Activated CD4-positive, alpha-beta memory T cell treated with anti-CD3 and anti-CD28 coated beads for 36 hours (primary cell): ENCODE results near the gene WDR1. TPM values are rescaled to one million over a fixed set of nuclear protein-coding genes. Genes with fewer than 3 reads are reported as not detected.

Experiments
- CTCF ChIA-PET: fragments of 350-600 bp; sonication (Branson Sonifier 250); formaldehyde crosslinking; loops from one replicate; lab custom pipeline; 2021; ENCODE audit warnings: antibody characterized with exemption, inconsistent platforms; lab: Charles Lee
- POLR2A ChIA-PET: fragments of 350-600 bp; sonication (Branson Sonifier 250); formaldehyde crosslinking; loops from one replicate; lab custom pipeline; 2021; ENCODE audit warnings: antibody characterized with exemption; lab: Charles Lee
- DNase-seq: peaks from one replicate; pipeline ENCODE4 v3.0.0-alpha.2; 2020
- H3K27ac Mint-ChIP-seq: one replicate; pipeline ENCODE4 v1.8.0; 2021; ENCODE audit warnings: mixed read lengths
- H3K27me3 Mint-ChIP-seq: one replicate; pipeline ENCODE4 v1.8.0; 2021; ENCODE audit warnings: mixed read lengths
- H3K36me3 Mint-ChIP-seq: one replicate; pipeline ENCODE4 v1.8.0; 2021; ENCODE audit warnings: mixed read lengths
- H3K4me1 Mint-ChIP-seq: one replicate; pipeline ENCODE4 v1.8.0; 2021; ENCODE audit warnings: low read depth, mixed read lengths
- H3K4me3 Mint-ChIP-seq: one replicate; pipeline ENCODE4 v1.8.0; 2021; ENCODE audit warnings: mild to moderate bottlenecking, mixed read lengths
- H3K9me3 Mint-ChIP-seq: one replicate; pipeline ENCODE4 v1.8.0; 2021; ENCODE audit warnings: mixed read lengths
- intact Hi-C: fragments of 100-400 bp; cut with micrococcal nuclease; formaldehyde crosslinking; loops from one replicate; pipeline ENCODE4 v1.15.1; 2023
- total RNA-seq, 2 experiments: library from RNA; stranded (reverse); gene quantifications; one replicate each; pipeline ENCODE4 v1.2.3, GENCODE V29; 2021

The WDR1 gene
- total RNA-seq, 2 experiments from 2014 or later = 351 to 353 TPM

DNA sequence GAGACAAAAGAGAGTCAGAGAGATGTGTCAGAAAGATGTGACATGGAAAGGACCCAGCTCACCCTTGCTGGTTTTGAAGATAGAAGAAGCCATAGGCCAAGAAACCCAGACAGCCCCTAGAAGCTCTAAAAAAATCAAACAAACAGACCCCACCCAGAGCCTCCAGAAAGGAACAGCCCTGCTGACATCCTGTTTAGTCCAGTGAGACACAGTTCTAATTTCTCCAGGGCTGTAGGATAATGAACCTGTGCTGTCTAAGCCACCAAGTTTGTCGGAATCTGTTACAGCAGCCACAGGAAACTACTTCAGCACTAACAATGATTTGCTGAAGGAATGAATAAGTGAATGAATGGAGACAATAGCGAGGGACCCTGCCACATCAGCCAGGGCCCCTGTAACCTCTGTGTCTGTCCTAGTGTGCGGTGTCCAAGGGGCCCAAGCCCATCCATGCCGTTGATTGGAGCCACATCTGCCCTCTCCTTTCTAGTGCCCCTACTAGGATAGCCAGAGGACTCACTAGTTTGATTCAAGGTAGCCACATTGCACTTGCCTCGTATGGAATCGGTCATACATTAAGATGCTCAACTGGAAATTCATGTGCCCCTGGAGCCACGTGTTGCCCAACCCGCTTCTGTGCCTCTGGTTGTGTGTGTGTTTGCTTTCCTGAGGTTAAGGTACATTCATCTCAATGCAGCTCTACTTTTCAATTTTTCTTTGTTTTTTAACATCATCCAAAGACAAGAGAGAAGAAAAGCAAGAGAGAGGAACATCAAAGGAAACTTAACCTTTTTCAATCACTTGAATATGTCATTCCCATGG, 62.8 kb downstream of the WDR1 start:
- H3K27me3 Mint-ChIP-seq = no peaks in the 10 kb centered on the region
- ChIA-PET CTCF (no interaction called here), POLR2A (no interaction called here)
- no peaks in the 10 kb centered on the region for H3K4me1 Mint-ChIP-seq
- intact Hi-C loops = no loop called here
- H3K9me3 Mint-ChIP-seq = no peaks in the 10 kb centered on the region
- no peak overlapping the region for H3K4me3 Mint-ChIP-seq
- no peak for DNase-seq
- H3K27ac Mint-ChIP-seq = no peak overlapping the region
- H3K36me3 Mint-ChIP-seq = peaks cover 9% of the 10 kb centered on the region

DNA sequence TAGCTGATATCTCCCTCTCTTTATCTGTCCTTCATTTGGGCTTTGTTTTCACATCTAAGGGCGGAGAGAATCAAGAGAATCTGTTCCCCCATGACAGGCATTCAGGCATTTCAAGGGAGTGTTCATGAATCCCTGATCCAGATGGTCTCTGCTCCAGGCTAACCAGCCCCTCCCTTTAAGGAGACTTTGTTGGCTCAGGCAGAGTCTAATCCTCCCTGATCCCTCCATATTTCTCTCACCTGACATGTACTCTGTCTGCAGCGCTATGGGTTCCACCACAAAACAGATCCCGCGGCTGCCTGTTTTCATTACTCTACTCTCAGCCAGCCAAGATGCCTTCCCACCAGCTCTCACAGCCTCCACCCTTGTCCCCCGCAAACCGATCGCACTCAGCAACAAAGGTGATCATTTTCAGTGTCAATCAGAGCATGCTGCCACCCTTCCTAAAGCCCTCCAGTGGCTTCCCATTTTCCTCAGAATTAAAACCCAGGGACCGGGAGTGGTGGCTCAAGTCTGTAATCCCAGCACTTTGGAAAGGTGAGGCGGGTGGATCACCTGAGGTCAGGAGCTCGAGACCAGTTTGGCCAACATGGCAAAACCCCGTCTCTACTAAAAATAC, 65.0 kb downstream of the WDR1 start:
- Mint-ChIP-seq H3K4me1 (no peaks in the 10 kb centered on the region), H3K4me3 (no peak overlapping the region), H3K27me3 (no peaks in the 10 kb centered on the region), H3K27ac (no peak overlapping the region), H3K36me3 (peaks cover 5% of the 10 kb centered on the region), H3K9me3 (no peaks in the 10 kb centered on the region)
- POLR2A ChIA-PET = no interaction called here
- intact Hi-C loops = no loop called here
- DNase-seq = no peak
- CTCF ChIA-PET = no interaction called here

- no peaks in the 10 kb centered on the region for H3K9me3 Mint-ChIP-seq
- no peak for DNase-seq
Measured at GRCh38 chr4:10050721-10051120, 65.9 kb downstream of the WDR1 start.

DNA sequence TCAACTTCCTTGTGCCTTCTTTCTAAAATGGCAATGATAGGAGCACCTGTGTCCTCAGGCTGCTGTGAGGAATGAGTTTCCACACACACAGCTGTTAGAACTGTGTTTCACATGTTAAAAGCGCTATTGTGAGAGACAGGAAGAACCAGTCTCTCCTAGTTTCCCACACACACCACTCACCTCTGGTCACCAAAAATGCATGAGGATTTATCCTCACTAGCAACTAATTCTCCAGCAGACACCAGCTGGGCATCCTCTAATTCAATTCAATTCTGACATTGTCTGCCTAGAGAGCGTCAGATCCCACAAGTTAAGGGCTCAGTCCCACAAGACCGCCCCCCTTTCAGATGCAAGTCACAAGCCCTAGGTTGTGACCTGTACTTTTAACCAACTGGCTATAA, 66.3 kb downstream of the WDR1 start:
- H3K4me3 Mint-ChIP-seq = no peak overlapping the region
- ChIA-PET CTCF (no interaction called here), POLR2A (no interaction called here)
- H3K27me3 Mint-ChIP-seq = no peaks in the 10 kb centered on the region
- no peaks in the 10 kb centered on the region for H3K9me3 Mint-ChIP-seq
- intact Hi-C loops = no loop called here
- no peak for DNase-seq
- H3K27ac Mint-ChIP-seq = no peak overlapping the region
- H3K4me1 Mint-ChIP-seq = no peaks in the 10 kb centered on the region
- no peaks in the 10 kb centered on the region for H3K36me3 Mint-ChIP-seq

More at GRCh38 chr4:10050721-10051120, 65.9 kb downstream of the WDR1 start:
- intact Hi-C loops = no loop called here
- ChIA-PET POLR2A (no interaction called here), CTCF (no interaction called here)
- Mint-ChIP-seq H3K27ac (no peak overlapping the region), H3K4me1 (no peaks in the 10 kb centered on the region), H3K27me3 (no peaks in the 10 kb centered on the region), H3K36me3 (peaks cover under 1% of the 10 kb centered on the region), H3K4me3 (no peak overlapping the region)

GRCh38 chr4:10048941-10049697, 67.5 kb downstream of the WDR1 start:
- Mint-ChIP-seq H3K36me3 (peaks cover 1% of the 10 kb centered on the region), H3K4me1 (no peaks in the 10 kb centered on the region), H3K4me3 (no peak overlapping the region), H3K9me3 (no peaks in the 10 kb centered on the region), H3K27ac (no peak overlapping the region), H3K27me3 (no peaks in the 10 kb centered on the region)
- POLR2A ChIA-PET = no interaction called here
- intact Hi-C loops = no loop called here
- CTCF ChIA-PET = no interaction called here
- DNase-seq = no peak

DNA sequence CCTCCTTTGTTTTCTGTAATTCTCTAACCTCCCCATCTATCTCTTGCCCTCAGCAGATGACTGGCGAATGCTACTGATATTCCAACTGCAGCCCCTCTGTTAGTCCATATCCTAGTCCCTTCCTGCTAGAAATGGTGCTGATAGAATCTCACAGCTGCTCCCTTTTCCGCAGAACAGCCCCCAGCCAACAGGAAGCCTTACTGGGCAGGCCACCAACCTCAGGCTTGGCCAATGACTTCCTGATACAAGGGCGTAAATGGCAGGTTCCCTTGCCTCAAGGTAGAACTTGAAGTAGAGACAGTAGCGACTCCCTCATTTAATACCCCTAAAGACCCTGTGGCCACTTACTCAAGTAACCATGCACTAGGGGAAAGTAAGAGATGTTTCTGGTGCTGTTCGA, 68.6 kb downstream of the WDR1 start:
- no peaks in the 10 kb centered on the region for H3K4me1 Mint-ChIP-seq
- peaks cover 7% of the 10 kb centered on the region for H3K9me3 Mint-ChIP-seq
- no peaks in the 10 kb centered on the region for H3K27me3 Mint-ChIP-seq

DNA sequence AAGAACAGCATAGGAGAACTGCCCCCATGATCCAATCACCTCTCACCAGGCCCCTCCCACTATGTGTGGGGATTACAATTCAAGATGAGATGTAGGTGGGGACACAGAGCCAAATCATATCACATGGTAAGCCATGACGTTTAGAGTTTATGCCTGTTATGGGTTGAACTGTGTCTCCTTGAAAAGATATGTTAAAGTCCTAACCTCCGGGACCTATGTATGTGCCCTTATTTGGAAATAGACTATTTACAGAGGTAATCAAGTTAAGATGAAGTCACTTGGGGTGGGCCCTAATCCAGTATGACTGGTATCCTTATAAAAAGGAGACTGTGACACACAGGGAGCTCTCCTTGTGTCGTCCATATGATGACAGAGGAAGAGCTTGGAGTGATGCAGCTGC, 70.1 kb downstream of the WDR1 start:
- intact Hi-C loops = no loop called here
- Mint-ChIP-seq H3K4me3 (no peak overlapping the region), H3K36me3 (peaks cover 12% of the 10 kb centered on the region), H3K9me3 (peaks cover 17% of the 10 kb centered on the region), H3K27ac (no peak overlapping the region), H3K27me3 (no peaks in the 10 kb centered on the region), H3K4me1 (no peaks in the 10 kb centered on the region)
- ChIA-PET POLR2A (no interaction called here), CTCF (no interaction called here)
- DNase-seq = no peak

More for the DNA sequence above, 68.6 kb downstream of the WDR1 start:
- ChIA-PET POLR2A (no interaction called here), CTCF (no interaction called here)
- no peak overlapping the region for H3K27ac Mint-ChIP-seq
- peaks cover 4% of the 10 kb centered on the region for H3K36me3 Mint-ChIP-seq
- intact Hi-C loops = no loop called here
- no peak overlapping the region for H3K4me3 Mint-ChIP-seq
- DNase-seq = no peak

DNA sequence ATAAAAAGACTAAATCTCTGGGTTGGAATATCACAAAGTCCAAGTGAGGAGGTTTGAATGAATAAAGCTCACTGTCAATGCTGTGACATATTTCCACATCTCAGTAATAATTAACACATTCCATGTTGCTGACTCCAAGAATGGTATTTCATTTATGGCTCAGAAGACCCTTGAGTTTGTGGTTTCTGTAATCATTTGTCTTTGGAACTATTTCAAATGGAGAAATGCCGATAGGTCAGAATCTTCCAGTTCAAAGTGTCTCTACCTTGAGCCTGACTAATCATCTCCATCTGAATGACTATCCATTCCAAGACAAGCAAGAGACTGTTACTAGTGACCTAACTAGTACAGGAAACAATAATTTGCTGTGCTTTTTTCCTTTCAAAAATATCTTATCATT, 71.1 kb downstream of the WDR1 start:
- POLR2A ChIA-PET = no interaction called here
- no peak for DNase-seq
- Mint-ChIP-seq H3K27ac (no peak overlapping the region), H3K36me3 (peaks cover 16% of the 10 kb centered on the region), H3K9me3 (peaks cover 17% of the 10 kb centered on the region), H3K4me3 (no peak overlapping the region), H3K27me3 (no peaks in the 10 kb centered on the region), H3K4me1 (no peaks in the 10 kb centered on the region)
- intact Hi-C loops = no loop called here
- CTCF ChIA-PET = no interaction called here

- H3K9me3 Mint-ChIP-seq = peaks cover 17% of the 10 kb centered on the region
- no peaks in the 10 kb centered on the region for H3K4me1 Mint-ChIP-seq
- H3K4me3 Mint-ChIP-seq = no peak overlapping the region
- H3K27ac Mint-ChIP-seq = no peak overlapping the region
- intact Hi-C loops = no loop called here
- peaks cover 21% of the 10 kb centered on the region for H3K36me3 Mint-ChIP-seq
- CTCF ChIA-PET = no interaction called here
- DNase-seq = no peak
- H3K27me3 Mint-ChIP-seq = no peaks in the 10 kb centered on the region
- POLR2A ChIA-PET = no interaction called here
Measured at GRCh38 chr4:10041036-10041435, 75.6 kb downstream of the WDR1 start.

GRCh38 chr4:10040049-10040892, 76.3 kb downstream of the WDR1 start:
- Mint-ChIP-seq H3K27me3 (no peaks in the 10 kb centered on the region), H3K4me3 (no peak overlapping the region), H3K36me3 (peaks cover 21% of the 10 kb centered on the region), H3K4me1 (no peaks in the 10 kb centered on the region), H3K9me3 (peaks cover 17% of the 10 kb centered on the region), H3K27ac (no peak overlapping the region)
- POLR2A ChIA-PET = no interaction called here
- no peak for DNase-seq
- intact Hi-C loops = no loop called here
- CTCF ChIA-PET = interaction anchor here (0.6 kb wide), 1 partner anchor 239 kb away, joined by 3 read pairs; no protein-coding TSS in a partner anchor

DNA sequence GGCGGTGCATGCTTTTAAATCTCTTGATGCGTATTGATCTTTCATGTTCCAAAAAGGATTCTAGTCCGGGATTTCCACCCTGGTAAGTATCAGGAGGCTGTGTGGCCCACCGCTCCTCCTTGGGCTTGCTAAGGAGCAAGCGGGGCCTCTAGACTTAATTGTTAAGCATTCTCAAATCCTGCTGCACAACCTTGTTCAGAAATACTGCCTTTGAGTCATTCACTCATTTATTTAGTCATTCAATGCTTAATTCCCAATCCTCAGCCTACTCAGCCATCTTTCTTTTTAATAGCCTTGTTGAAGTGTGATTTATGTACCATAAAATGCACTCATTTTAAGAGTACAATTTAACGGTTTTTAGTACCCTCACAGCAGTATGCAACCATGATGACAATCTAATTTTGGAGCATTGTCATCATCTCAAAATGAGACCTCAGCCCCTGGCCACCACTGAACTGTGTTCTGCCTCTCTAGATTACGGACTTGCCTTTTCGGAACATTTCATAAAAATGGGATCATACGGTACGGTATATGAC, 79.7 kb downstream of the WDR1 start:
- Mint-ChIP-seq H3K36me3 (peaks cover 9% of the 10 kb centered on the region), H3K4me1 (peaks cover 9% of the 10 kb centered on the region), H3K27ac (no peak overlapping the region), H3K27me3 (peaks cover 8% of the 10 kb centered on the region), H3K4me3 (no peak overlapping the region), H3K9me3 (no peaks in the 10 kb centered on the region)
- CTCF ChIA-PET = no interaction called here
- POLR2A ChIA-PET = no interaction called here
- intact Hi-C loops = no loop called here
- no peak for DNase-seq
